SK-N-MC (cell line): Measurements from ENCODE around the gene G3BP1.

Experiments
- EZH2 ChIP-seq: fragments of 200-600 bp; sonication (generic); IDR thresholded peaks from one replicate; pipeline ENCODE4 v1.6.1; 2017; ENCODE audit warnings: antibody characterized with exemption
- POLR2AphosphoS5 ChIP-seq: IDR thresholded peaks from 2 replicates; pipeline ENCODE4 v1.6.1; 2012; ENCODE audit warnings: mild to moderate bottlenecking, low read depth, low read length, borderline replicate concordance

DNA sequence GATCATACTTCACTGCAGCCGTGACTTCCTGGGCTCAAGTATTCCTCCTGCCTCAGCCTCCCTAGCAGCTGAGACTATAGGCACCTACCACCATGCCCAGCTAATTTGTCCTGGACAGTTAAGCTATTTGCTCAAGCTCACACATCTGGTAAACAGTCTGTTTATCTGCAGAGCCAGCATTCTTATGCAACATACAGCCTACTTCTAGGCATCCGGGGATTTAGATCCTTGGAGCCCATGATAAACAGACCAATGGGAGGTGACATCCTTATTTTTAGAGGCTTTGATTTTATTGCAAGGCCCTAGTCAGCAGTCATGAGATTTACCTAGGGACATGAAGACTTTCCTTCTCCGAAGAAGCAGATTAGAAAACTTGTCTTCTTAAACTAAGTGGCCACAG, 34.3 kb upstream of the G3BP1 start:
- TF ChIP-seq POLR2AphosphoS5 (no peak), EZH2 (no peak)
